ENCODE data around the gene PDP2. TPM values are rescaled to one million over a fixed set of nuclear protein-coding genes. Genes with fewer than 3 reads are reported as not detected.

PDP2 gene
- total RNA-seq, 1 donor from 2014 or later: 18.0 TPM

DNA sequence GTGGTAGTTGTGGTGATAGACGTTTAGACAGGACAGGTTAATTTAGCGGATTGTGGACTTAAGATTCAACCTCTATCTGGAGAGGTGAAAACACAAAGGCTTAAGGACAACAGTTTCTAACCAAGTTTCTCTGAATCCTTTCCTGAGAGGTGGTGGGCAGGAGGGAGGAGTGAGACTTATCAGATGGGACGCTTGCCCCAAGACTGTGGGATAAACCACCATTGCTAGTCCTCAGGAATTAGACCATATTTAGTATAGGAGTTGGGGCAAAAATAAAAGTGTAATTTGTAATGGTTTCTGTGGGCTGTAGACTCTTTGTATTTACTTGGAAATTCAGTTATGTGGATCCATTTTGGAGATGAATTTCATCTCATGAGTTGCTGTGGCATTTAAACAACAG, 6.6 kb downstream of the PDP2 start:
- H3K27ac Mint-ChIP-seq (ENCODE audit: unreplicated experiment): no peak overlapping the region
- no peak overlapping the region for H3K4me3 Mint-ChIP-seq
- no peaks in the 10 kb centered on the region for H3K36me3 Mint-ChIP-seq (ENCODE audit: low read depth)
- H3K4me1 Mint-ChIP-seq: peaks cover 2% of the 10 kb centered on the region
- no peaks in the 10 kb centered on the region for H3K27me3 Mint-ChIP-seq (ENCODE audit: low read depth)
- no peak for TF ChIP-seq CTCF (conservative IDR thresholded peaks at IDR 0.05)
- no peaks in the 10 kb centered on the region for H3K9me3 Mint-ChIP-seq
- DNase-seq (ENCODE audit: low read depth, low spot score): no peak

DNA sequence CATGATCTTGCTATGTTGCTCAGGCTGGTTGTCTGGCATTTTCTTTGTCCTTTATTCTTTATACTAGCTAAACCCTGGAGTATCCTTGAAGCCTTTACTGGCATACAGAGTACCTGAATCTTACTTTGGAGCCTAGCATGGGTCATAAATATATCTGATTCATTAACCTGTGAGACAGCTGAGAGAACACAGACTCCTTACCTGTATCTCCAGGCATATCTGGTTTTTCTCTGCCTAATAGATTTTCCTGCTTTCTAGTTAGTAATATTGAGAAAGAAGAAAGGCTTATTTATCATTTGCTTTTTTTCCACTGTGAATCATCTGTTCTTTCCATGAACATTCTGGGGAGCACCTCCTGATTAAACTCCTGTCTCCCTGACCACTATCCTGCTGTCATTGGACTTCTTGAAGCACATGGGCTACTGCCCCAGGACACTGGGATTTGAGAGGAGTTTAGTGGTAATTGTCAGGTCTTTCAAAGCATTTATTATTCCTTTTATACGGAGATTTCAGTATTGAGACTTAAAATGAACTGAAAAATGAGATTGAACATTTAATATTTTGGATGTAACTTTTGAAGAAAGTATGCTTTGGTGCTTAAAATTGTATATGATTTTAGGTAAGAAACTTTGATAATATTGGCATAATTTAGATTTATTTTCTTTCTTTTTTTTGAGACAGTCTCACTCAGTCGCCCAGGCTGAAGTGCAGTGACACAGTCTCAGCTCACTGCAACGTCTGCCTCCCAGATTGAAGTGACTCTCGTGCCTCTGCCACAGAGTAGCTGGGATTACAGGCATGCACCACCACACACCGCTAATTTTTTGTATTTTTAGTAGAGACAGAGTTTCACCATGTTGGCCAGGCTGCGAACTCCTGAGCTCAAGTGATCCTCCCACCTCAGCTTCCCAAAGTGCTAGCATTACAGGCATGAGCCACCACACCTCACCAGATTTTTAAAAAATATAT, 8.6 kb downstream of the PDP2 start:
- Mint-ChIP-seq H3K27ac (ENCODE audit: unreplicated experiment) (no peak overlapping the region), H3K4me1 (no peaks in the 10 kb centered on the region), H3K27me3 (ENCODE audit: low read depth) (no peaks in the 10 kb centered on the region), H3K9me3 (no peaks in the 10 kb centered on the region), H3K36me3 (ENCODE audit: low read depth) (no peaks in the 10 kb centered on the region), H3K4me3 (no peak overlapping the region)
- DNase-seq (ENCODE audit: low read depth, low spot score): no peak
- TF ChIP-seq CTCF (conservative IDR thresholded peaks at IDR 0.05): no peak

- TF ChIP-seq CTCF (conservative IDR thresholded peaks at IDR 0.05): no peak
- H3K36me3 Mint-ChIP-seq (ENCODE audit: low read depth): no peaks in the 10 kb centered on the region
- no peak for DNase-seq (ENCODE audit: low read depth, low spot score)
- no peak overlapping the region for H3K27ac Mint-ChIP-seq (ENCODE audit: unreplicated experiment)
- no peaks in the 10 kb centered on the region for H3K4me1 Mint-ChIP-seq
- no peak overlapping the region for H3K4me3 Mint-ChIP-seq
- H3K9me3 Mint-ChIP-seq: no peaks in the 10 kb centered on the region
- H3K27me3 Mint-ChIP-seq (ENCODE audit: low read depth): no peaks in the 10 kb centered on the region
Measured at GRCh38 chr16:66889622-66890021, 9.3 kb downstream of the PDP2 start.

DNA sequence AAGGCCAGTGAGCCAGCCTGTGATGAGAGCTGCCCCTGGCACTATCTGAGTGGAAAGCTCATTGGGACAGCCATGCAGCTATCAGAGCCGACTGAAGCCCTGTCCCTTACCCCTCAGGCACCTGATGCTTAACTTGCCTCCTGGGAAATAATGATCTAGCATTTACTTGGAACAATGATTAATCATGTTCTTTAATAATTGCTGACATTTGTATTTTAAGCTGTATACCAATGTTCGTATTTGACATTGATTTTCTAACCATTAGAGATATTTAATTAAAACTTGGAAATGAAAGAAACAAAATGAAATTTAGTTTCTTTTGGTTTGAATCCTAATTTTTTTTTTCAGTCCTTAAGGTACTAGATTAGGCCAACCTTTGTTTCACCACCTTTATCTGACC, 10.5 kb downstream of the PDP2 start:
- no peaks in the 10 kb centered on the region for H3K4me1 Mint-ChIP-seq
- no peak overlapping the region for H3K4me3 Mint-ChIP-seq
- H3K27ac Mint-ChIP-seq (ENCODE audit: unreplicated experiment): no peak overlapping the region
- no peak for TF ChIP-seq CTCF (conservative IDR thresholded peaks at IDR 0.05)
- no peaks in the 10 kb centered on the region for H3K27me3 Mint-ChIP-seq (ENCODE audit: low read depth)
- no peaks in the 10 kb centered on the region for H3K36me3 Mint-ChIP-seq (ENCODE audit: low read depth)
- no peak for DNase-seq (ENCODE audit: low read depth, low spot score)
- no peaks in the 10 kb centered on the region for H3K9me3 Mint-ChIP-seq

GRCh38 chr16:66891360-66891759, 11.0 kb downstream of the PDP2 start:
- no peak for DNase-seq (ENCODE audit: low read depth, low spot score)
- TF ChIP-seq CTCF (conservative IDR thresholded peaks at IDR 0.05): no peak
- no peaks in the 10 kb centered on the region for H3K27me3 Mint-ChIP-seq (ENCODE audit: low read depth)
- no peaks in the 10 kb centered on the region for H3K36me3 Mint-ChIP-seq (ENCODE audit: low read depth)
- no peak overlapping the region for H3K27ac Mint-ChIP-seq (ENCODE audit: unreplicated experiment)
- no peaks in the 10 kb centered on the region for H3K4me1 Mint-ChIP-seq
- H3K4me3 Mint-ChIP-seq: no peak overlapping the region
- no peaks in the 10 kb centered on the region for H3K9me3 Mint-ChIP-seq
